PC-3 (cell line): Measurements from ENCODE around the gene CACNA1D.

Source experiments
- EZH2 ChIP-seq: fragments of 300-600 bp; sonication (generic); IDR thresholded peaks from one replicate; pipeline ENCODE4 v1.6.1; 2017; ENCODE audit warnings: antibody characterized with exemption, mild to moderate bottlenecking, low read length; ENCODE audit not compliant: unreplicated experiment
- TF ChIP-seq, protein P1 (sequence below): fragments of 300-600 bp; sonication (generic); conservative IDR thresholded peaks from 2 replicates; pipeline ENCODE4 v1.5.1; 2017; ENCODE audit warnings: antibody characterized with exemption, low read depth, mild to moderate bottlenecking, low read length

DNA sequence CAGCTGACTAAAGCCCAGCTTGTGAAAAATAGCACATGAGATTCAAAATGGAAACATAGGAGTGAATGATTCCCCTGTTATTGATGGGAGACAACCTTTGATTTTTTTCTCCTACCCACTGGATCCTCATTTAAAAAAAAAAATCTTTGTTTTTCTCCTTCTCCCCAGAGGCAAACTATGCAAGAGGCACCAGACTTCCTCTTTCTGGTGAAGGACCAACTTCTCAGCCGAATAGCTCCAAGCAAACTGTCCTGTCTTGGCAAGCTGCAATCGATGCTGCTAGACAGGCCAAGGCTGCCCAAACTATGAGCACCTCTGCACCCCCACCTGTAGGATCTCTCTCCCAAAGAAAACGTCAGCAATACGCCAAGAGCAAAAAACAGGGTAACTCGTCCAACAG, 2.6 kb downstream of the CACNA1D start:
- TF ChIP-seq, protein P1, sequence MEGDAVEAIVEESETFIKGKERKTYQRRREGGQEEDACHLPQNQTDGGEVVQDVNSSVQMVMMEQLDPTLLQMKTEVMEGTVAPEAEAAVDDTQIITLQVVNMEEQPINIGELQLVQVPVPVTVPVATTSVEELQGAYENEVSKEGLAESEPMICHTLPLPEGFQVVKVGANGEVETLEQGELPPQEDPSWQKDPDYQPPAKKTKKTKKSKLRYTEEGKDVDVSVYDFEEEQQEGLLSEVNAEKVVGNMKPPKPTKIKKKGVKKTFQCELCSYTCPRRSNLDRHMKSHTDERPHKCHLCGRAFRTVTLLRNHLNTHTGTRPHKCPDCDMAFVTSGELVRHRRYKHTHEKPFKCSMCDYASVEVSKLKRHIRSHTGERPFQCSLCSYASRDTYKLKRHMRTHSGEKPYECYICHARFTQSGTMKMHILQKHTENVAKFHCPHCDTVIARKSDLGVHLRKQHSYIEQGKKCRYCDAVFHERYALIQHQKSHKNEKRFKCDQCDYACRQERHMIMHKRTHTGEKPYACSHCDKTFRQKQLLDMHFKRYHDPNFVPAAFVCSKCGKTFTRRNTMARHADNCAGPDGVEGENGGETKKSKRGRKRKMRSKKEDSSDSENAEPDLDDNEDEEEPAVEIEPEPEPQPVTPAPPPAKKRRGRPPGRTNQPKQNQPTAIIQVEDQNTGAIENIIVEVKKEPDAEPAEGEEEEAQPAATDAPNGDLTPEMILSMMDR = no peak
- no peak for TF ChIP-seq EZH2
